Liver (tissue), 3 donors: ENCODE measurements around the gene USH2A.

Source experiments
- ATF3 ChIP-seq: IDR thresholded peaks from 2 replicates; pipeline ENCODE4 v1.6.1; 2016; ENCODE audit warnings: antibody characterized with exemption
- CTCF ChIP-seq: fragments of 150-350 bp; IDR thresholded peaks from 2 replicates; pipeline ENCODE4 v1.5.1; 2017; ENCODE audit warnings: improper control_type of control experiment, low read depth, low read length; ENCODE audit not compliant: missing input control
- EGR1 ChIP-seq, 2 donors: IDR thresholded peaks; 2 replicates each; pipeline ENCODE4 v1.6.1; 2016 to 2018; ENCODE audit warnings: antibody characterized with exemption in 2 of 2, low read depth in 2 of 2
- JUND ChIP-seq, 2 donors: IDR thresholded peaks; 2 replicates each; pipeline ENCODE4 v1.6.1; 2016; ENCODE audit warnings: antibody characterized with exemption in 2 of 2
- MAX ChIP-seq: IDR thresholded peaks from 2 replicates; pipeline ENCODE4 v1.6.1; 2016; ENCODE audit warnings: antibody characterized with exemption
- NR2F2 ChIP-seq: IDR thresholded peaks from 2 replicates; pipeline ENCODE4 v1.6.1; 2016; ENCODE audit warnings: antibody characterized with exemption
- RAD21 ChIP-seq, 2 donors: IDR thresholded peaks; 2 replicates each; pipeline ENCODE4 v1.6.1; 2016; ENCODE audit warnings: antibody characterized with exemption in 2 of 2, mild to moderate bottlenecking in 2 of 2
- REST ChIP-seq: IDR thresholded peaks from 2 replicates; pipeline ENCODE4 v1.6.1; 2016; ENCODE audit warnings: antibody characterized with exemption, mild to moderate bottlenecking
- SP1 ChIP-seq: IDR thresholded peaks from 2 replicates; pipeline ENCODE4 v1.6.1; 2018; ENCODE audit warnings: antibody characterized with exemption, mild to moderate bottlenecking
- TAF1 ChIP-seq: conservative IDR thresholded peaks from 2 replicates; pipeline ENCODE4 v1.6.1; 2016; ENCODE audit warnings: antibody characterized with exemption, mild to moderate bottlenecking
- ZBTB33 ChIP-seq: IDR thresholded peaks from 2 replicates; pipeline ENCODE4 v1.6.1; 2016; ENCODE audit warnings: antibody characterized with exemption
- donor health status: healthy.
- donor health status: healthy.

GRCh38 chr1:216238844-216239243, 184.4 kb downstream of the USH2A start:
- TF ChIP-seq CTCF (no peak), REST (no peak), EGR1 (IDR thresholded peaks at IDR 0.05; ENCODE audit: low read depth in 2 of 2) (no peak), TAF1 (no peak), MAX (no peak), RAD21 (IDR thresholded peaks at IDR 0.05) (no peak), SP1 (no peak), NR2F2 (no peak), ZBTB33 (no peak), JUND (IDR thresholded peaks at IDR 0.05) (no peak), ATF3 (no peak)
